HG03196 (cell line): ENCODE measurements around the gene PSMD4.
"Not testable (repeated sequence)": the region's sequence is repeated elsewhere in the genome, so short reads cannot be mapped to it uniquely, and the experiment has no call there.

Experiments
- ATAC-seq: cut with Tn5 transposase; IDR thresholded peaks from one replicate; pipeline ENCODE4 v1.9.1; 2021; ENCODE audit not compliant: unreplicated experiment

The PSMD4 gene

GRCh38 chr1:151254217-151255213 is at the start of gene PSMD4:
TSS of gene PSMD4 (plus strand) at chr1:151254734. CDS start at chr1:151254783, 49 bp downstream.
- peak; percentile 88 for ATAC-seq

GRCh38 chr1:151205381-151205965 is 49.1 kb upstream of the PSMD4 start:
- not testable (repeated sequence) for ATAC-seq

DNA sequence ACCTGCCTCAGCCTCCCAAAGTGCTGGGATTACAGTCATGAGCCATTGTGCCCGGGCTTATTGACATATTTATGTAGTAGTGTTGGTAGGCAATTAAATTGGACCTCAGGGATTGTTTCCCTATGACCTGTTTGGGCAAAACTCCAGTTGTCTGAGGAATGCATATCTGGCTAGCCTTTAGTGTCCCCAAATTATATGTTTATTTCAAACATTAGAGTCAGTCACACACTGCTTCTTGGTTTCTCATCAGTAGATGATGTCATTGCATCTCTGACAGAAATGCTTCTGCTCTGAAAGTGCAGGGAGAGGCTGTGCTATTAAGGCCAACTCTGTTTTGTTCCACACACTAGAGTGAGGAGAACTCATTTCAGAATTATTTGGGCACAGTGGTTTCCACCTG is 43.7 kb upstream of the PSMD4 start:
- no peak for ATAC-seq

DNA sequence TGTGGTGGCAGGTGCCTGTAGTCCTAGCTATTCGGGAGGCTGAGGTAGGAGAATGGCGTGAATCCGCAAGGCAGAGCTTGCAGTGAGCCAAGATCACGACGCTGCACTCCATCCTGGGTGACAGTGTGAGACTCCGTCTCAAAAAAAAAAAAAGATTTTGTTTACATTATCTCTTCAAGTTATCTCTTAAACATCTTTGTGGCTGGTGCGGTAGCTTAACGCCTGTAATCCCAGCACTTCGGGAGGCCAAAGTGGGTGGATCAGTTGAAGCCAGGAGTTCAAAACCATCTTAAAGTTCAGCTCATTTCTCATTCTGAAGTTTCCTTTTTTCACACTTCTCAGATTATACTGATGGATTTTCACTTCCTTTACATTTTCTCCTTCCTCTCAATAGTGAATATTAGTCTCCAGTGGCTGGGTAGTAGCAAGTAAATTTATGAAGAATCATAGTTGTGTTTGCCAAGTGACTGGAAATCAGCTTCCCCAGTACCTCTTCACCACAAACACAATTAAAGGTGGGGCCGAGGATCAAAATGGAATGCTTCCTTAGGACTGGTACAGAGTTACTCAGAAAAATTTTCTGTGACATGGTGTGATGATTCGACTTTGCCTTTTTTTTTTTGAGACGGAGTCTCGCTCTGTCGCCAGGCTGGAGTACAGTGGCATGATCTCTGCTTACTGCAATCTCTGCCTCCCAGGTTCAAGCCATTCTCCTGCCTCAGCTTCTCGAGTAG is 42.4 kb upstream of the PSMD4 start:
- ATAC-seq: no peak

DNA sequence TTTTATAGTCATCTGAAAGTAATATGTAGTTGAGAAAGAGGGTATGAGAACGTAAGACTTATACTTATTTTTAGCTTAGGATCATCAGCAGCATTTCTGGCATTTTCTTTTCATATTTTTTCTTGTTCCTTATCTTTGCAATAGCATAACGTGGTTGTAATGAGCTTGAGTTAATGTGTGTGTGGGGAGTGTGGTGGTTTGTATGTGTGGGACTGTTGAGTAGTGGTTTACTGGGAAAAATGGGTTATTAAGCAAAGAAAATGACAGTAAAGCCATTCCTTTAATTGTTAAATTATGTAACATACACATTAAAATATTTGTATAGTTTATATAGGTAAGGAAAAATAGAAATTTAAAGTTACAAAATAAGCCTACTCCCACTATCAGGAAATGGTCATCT is 41.0 kb upstream of the PSMD4 start:
- ATAC-seq: no peak

GRCh38 chr1:151221616-151222015 is 32.9 kb upstream of the PSMD4 start:
- ATAC-seq: no peak

- ATAC-seq: no peak
These were observed 32.4 kb upstream of the PSMD4 start for GRCh38 chr1:151222130-151222529.

DNA sequence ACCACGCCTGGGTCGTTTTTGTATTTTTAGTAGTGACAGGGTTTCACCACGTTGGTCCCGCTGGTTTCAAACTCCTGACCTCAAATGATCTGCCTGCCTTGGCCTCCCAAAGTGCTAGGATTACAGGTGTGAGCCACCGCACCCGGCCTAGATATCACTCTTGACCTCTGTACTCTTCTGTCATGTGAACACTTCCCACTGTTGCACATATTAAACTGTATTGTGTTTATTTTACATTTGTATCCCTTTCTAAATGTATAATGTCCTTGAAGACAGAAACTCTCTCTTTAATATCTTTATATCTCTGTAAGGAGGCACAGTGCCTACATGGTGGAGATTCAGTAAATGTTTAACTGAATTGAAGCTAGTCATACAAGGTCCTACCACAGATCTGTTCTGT is 19.3 kb upstream of the PSMD4 start:
- no peak for ATAC-seq

- ATAC-seq: no peak
These were observed 16.7 kb upstream of the PSMD4 start for GRCh38 chr1:151237678-151238466.

DNA sequence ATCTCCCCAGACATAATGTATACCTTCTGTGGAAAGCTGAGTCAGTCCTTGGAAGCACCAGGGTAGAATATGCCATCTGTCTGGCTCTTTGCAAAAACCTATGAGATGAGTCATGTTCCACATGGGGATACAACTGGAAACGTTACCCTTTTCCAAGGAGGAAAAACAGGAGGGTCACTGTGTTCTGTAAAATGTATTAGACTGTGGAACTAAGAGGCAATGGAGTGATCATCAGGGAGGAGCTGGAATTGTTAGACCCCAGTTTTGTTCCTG is 16.1 kb upstream of the PSMD4 start:
- ATAC-seq: no peak

GRCh38 chr1:151242442-151242841 is 12.1 kb upstream of the PSMD4 start:
- ATAC-seq: no peak

GRCh38 chr1:151243683-151244216 is 10.8 kb upstream of the PSMD4 start:
- ATAC-seq: no peak

DNA sequence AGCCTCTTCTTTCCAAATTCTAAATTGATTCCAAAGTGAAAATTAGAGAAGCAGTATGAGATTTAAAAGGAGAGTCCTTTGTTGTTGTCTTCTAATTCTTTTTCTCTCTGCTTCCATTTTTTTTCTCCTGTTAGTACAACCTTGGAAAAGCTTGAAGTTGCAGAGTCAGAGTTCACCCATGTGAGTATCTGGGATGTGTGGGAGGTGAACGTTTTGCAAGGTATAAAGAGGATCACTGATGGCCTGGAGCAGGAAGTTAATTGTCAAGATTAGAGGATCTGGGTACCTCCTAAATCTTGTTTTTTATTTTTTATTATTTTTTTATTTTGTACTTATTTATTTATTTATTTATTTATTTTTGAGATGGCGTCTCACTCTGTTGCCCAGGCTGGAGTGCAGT is 7.7 kb upstream of the PSMD4 start:
- ATAC-seq: no peak

DNA sequence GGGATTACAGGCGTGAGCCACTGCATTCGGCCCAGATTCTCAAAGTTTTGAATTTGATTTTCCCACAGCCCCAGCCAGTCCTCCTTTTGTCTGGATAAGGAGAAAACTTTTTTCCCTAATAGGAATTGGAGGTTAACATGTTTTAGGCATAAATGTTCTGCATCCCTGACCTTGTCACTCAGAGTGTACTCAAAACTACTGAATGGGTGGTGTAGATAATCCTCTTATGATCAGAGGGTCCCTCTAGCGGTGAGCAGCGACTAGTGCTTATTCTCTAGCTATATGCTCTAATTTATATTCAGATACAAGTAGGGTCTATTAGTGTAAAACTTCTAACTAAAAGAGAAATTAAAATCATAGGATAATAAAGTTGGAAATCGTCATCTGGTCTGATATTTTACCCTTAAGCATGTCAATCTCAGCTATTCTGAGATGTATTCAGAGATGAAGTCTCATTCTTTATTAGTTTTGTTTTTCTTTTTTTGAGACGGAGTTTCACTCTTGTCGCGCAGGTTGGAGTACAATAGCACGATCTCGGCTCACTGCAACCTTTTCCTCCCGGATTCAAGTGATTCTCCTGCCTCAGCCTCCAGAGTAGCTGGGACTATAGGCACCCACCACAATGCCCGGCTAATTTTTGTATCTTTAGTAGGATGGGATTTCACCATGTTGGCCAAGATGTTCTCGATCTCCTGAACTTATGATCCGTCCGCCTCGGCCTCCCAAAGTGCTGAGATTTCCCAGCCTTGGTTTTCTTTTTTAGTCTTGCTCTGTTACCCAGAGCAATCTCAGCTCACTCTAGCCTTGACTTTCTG is 2.7 kb upstream of the PSMD4 start:
- no peak for ATAC-seq

GRCh38 chr1:151255381-151255780 is 847 bp downstream of the PSMD4 start:
- no peak for ATAC-seq

- no peak for ATAC-seq
These were observed 4.8 kb downstream of the PSMD4 start for GRCh38 chr1:151259351-151259750.

GRCh38 chr1:151265446-151266236 is 11.1 kb downstream of the PSMD4 start:
- no peak for ATAC-seq

GRCh38 chr1:151266315-151266714 is 11.8 kb downstream of the PSMD4 start:
- ATAC-seq: no peak

DNA sequence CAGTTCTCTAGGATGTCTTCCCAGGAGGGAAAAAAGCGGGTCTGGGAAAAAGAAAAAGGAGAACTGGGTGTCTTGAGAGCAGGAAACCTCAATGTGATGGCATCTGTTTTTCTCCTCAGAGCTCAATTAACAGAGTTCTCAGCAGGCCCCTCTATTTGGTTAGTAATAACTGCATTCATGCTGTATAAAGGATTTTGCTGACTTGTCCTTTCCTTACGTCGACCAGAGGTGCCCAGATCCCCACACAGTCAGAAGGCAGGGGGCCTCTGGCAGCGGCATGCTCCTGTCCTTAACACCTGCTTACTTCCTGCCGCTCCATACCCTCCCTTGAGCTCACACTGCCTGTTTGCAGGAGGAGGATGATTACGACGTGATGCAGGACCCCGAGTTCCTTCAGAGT is 12.3 kb downstream of the PSMD4 start:
- no peak for ATAC-seq
